NT2/D1 (cell line): ENCODE measurements around the gene MLEC.

Experiments
- DNase-seq: peaks from one replicate; pipeline ENCODE4 v3.0.0-alpha.2; 2011; ENCODE audit warnings: low read depth, low spot score
- H3K27me3 ChIP-seq: 2 replicates; pipeline ENCODE4 v1.6.0; 2011; ENCODE audit warnings: mild to moderate bottlenecking; ENCODE audit not compliant: insufficient read length, insufficient read depth
- H3K36me3 ChIP-seq: 2 replicates; pipeline ENCODE4 v1.6.1; 2011; ENCODE audit warnings: mild to moderate bottlenecking, low read length, mixed read lengths; ENCODE audit not compliant: insufficient read depth, insufficient read length
- H3K4me1 ChIP-seq: 2 replicates; pipeline ENCODE4 v1.5.1; 2011; ENCODE audit not compliant: insufficient read depth, insufficient read length
- H3K4me3 ChIP-seq: 2 replicates; pipeline ENCODE4 v1.5.1; 2011; ENCODE audit warnings: low read depth; ENCODE audit not compliant: insufficient read length
- H3K9ac ChIP-seq: 2 replicates; pipeline ENCODE4 v1.6.0; 2011; ENCODE audit warnings: low read depth; ENCODE audit not compliant: insufficient read length
- H3K9me3 ChIP-seq: 2 replicates; pipeline ENCODE4 v1.5.1; 2011; ENCODE audit warnings: mild to moderate bottlenecking, low read length; ENCODE audit not compliant: insufficient read depth
- SUZ12 ChIP-seq: IDR thresholded peaks from 2 replicates; pipeline ENCODE4 v1.6.1; 2011; ENCODE audit not compliant: insufficient read length, insufficient read depth; ENCODE audit errors: extremely low read depth
- YY1 ChIP-seq: IDR thresholded peaks from 2 replicates; pipeline ENCODE4 v1.6.1; 2011; ENCODE audit not compliant: insufficient read length, insufficient read depth
- ZNF274 ChIP-seq: IDR thresholded peaks from 2 replicates; pipeline ENCODE4 v1.6.1; 2011; ENCODE audit warnings: mild to moderate bottlenecking, low read depth, low read length

Gene MLEC

DNA sequence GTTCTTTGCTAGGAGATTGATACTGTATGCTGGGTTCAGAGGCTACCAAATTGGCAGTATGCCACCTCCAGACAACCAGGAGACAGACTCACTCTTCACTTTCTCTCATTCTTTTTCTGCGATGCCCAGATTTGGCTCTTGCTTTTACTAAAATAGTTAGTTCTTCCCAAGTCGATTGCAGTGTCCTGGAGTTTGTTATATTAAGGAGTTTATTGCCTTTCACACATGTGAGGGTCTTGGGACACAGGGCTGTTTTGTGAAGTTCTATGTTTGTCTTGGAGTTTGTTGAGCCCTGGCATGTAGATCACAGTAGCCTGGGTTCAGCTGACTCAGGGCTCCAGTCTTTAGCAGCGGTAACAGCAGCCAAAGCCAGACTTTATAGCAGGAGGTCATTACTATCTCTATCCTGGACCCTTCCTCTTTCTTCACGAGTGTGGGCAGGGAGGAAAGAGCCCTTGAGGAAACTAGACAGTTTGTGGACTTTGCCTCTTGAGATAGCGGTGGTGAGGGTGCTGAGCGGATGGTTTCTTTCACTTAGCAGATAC, 1.6 kb downstream of the MLEC start:
- Histone ChIP-seq H3K9ac (peak overlapping the region; percentile 95), H3K27me3 (no peaks in the 10 kb centered on the region), H3K9me3 (no peaks in the 10 kb centered on the region), H3K4me1 (peaks cover 19% of the 10 kb centered on the region), H3K36me3 (peaks cover 7% of the 10 kb centered on the region), H3K4me3 (peak overlapping the region; percentile 92)
- TF ChIP-seq YY1 = no peak
- TF ChIP-seq ZNF274 = no peak
- no peak for TF ChIP-seq SUZ12
- no peak for DNase-seq

DNA sequence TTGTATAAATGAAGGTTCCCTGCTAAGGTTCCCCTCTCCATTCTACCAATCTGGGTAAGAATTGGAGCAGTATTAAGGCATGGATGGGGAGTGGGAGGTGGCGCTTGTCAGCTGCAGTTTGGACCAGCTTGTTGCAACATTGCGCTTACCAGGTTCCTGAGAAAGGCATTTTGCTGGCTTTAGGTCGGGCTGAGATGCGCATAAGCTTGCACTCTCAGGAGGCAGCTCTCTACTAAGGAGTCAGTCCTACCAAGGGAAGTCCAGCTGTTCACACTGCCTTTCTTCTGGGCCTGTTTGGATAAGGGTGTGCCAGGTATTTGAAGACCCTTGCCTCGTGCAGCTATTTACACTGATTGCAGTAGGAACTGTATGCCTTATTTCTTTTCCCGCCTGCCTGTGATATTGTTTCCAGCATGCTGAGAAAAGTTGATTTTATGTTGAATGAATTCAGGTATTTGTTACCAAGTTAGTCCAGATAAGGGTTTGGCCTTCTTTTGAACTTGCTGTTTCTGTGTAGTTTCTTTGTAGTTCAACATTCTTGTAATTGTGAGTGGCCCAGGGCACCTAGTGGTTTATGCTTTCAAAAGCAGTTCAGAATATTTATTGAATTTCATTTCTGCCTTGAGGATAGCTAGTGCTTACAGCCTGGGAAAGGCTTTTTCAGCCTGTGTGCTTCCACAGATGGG, 2.6 kb downstream of the MLEC start:
- H3K9ac ChIP-seq = peak overlapping the region; percentile 95

DNA sequence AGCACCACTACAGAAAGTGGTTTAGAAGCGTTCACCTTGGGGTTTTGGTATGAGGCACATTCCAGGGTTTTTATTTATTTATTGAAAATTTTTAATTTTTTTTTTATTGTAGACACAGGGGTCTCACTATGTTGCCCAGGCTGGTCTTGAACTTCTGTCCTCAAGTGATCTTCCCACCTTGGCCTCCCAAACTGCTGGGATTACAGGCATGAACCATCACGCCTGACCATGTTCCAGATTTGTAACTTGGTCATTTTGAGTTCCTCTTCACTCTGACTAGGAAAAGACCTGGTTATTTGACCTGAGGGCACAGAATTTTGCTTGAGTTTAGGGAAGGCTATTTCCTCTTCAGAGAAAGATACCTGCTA, 3.1 kb downstream of the MLEC start:
- H3K27me3 ChIP-seq = no peaks in the 10 kb centered on the region
- H3K9me3 ChIP-seq = no peaks in the 10 kb centered on the region
- H3K36me3 ChIP-seq = peaks cover 20% of the 10 kb centered on the region
- no peak for TF ChIP-seq YY1
- TF ChIP-seq ZNF274 = no peak
- no peak for TF ChIP-seq SUZ12
- H3K4me1 ChIP-seq = peaks cover 19% of the 10 kb centered on the region
- peak overlapping the region; percentile 95 for H3K9ac ChIP-seq
- no peak for DNase-seq
- H3K4me3 ChIP-seq = peak overlapping the region; percentile 5

More for the DNA sequence above, 2.6 kb downstream of the MLEC start:
- H3K9me3 ChIP-seq = no peaks in the 10 kb centered on the region
- H3K27me3 ChIP-seq = no peaks in the 10 kb centered on the region
- TF ChIP-seq SUZ12 (no peak), ZNF274 (no peak), YY1 (no peak)
- no peak for DNase-seq
- H3K4me3 ChIP-seq = peak overlapping the region; percentile 92
- H3K36me3 ChIP-seq = peaks cover 15% of the 10 kb centered on the region
- peaks cover 19% of the 10 kb centered on the region for H3K4me1 ChIP-seq

- no peaks in the 10 kb centered on the region for H3K9me3 ChIP-seq
- TF ChIP-seq YY1 (no peak), ZNF274 (no peak), SUZ12 (no peak)
- peaks cover 19% of the 10 kb centered on the region for H3K4me1 ChIP-seq
- H3K36me3 ChIP-seq = peaks cover 29% of the 10 kb centered on the region
- H3K4me3 ChIP-seq = no peak overlapping the region
- peak overlapping the region; percentile 44 for H3K9ac ChIP-seq
- no peak for DNase-seq
- H3K27me3 ChIP-seq = no peaks in the 10 kb centered on the region
Measured at GRCh38 chr12:120690978-120691377, 4.0 kb downstream of the MLEC start.

DNA sequence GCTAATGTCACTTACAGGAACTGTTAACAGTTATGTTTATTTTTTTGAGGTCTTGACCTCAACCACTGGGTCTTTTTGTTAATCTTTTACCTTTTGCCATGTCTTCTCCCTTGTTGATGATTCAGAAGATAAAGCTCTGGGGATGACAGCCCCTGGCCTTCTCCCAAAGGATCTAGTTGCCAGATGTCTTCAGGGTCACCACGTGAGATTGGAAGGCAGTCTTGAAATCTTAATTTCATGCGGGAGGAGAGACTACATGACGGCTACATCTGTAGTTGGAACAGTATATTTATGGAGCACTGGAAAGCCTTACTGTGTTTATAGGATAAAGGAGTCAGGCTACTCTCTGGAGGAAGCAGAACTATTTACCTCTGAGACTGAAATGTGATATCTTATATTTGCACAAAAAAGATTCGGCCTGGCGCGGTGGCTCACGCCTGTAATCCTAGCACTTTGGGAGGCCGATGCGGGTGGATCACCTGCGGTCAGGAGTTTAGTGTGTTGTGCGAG, 5.6 kb downstream of the MLEC start:
- Histone ChIP-seq H3K9ac (peak overlapping the region; percentile 58), H3K27me3 (no peaks in the 10 kb centered on the region), H3K4me3 (no peak overlapping the region), H3K4me1 (peaks cover 19% of the 10 kb centered on the region), H3K9me3 (no peaks in the 10 kb centered on the region), H3K36me3 (peaks cover 45% of the 10 kb centered on the region)
- DNase-seq = no peak
- TF ChIP-seq ZNF274 = no peak
- TF ChIP-seq YY1 = no peak
- TF ChIP-seq SUZ12 = no peak

GRCh38 chr12:120693848-120694247, 6.9 kb downstream of the MLEC start:
- no peak overlapping the region for H3K9ac ChIP-seq
- H3K4me3 ChIP-seq = no peak overlapping the region

DNA sequence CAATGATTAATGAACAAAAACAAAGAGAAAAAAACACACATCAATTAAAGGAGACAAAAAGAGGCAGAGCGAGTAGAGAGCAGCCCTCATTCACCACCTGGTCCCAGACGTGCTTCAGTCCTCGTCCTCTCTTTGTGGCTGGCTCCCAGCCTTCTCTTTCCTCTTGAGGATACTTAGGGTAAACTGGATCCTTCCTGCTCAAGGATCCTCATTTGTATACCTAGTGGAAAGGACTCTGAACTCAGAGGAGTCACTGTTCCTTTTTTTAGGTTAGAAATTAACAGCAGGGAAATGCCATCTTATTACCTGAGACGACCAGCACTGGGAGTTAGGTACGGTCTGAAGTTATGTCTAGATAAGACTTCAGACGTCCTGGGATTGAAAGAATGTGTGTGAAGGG, 9.7 kb downstream of the MLEC start:
- H3K4me1 ChIP-seq = peaks cover 5% of the 10 kb centered on the region
- H3K36me3 ChIP-seq = peaks cover 81% of the 10 kb centered on the region
- no peaks in the 10 kb centered on the region for H3K9me3 ChIP-seq
- DNase-seq = no peak
- no peaks in the 10 kb centered on the region for H3K27me3 ChIP-seq
- no peak overlapping the region for H3K4me3 ChIP-seq
- H3K9ac ChIP-seq = no peak overlapping the region
- TF ChIP-seq YY1 (no peak), ZNF274 (no peak), SUZ12 (no peak)

More at GRCh38 chr12:120693848-120694247, 6.9 kb downstream of the MLEC start:
- Histone ChIP-seq H3K9me3 (no peaks in the 10 kb centered on the region), H3K4me1 (peaks cover 19% of the 10 kb centered on the region), H3K36me3 (peaks cover 58% of the 10 kb centered on the region), H3K27me3 (no peaks in the 10 kb centered on the region)
- DNase-seq = peak; percentile 82
- TF ChIP-seq SUZ12 (no peak), YY1 (no peak), ZNF274 (no peak)
